Stimulated activated CD4-positive, alpha-beta T cell treated with anti-CD3 and anti-CD28 coated beads, Interleukin-2, amount 100 ng/mL, for 48 hours (primary cell): ENCODE data around the gene CHIC2.

Source experiments
- DNase-seq, 2 donors: peaks; one replicate each; pipeline ENCODE4 v3.0.0-alpha.2; 2020

Gene CHIC2

GRCh38 chr4:54092405-54093323 lies 28.3 kb upstream of the CHIC2 start:
- no peak for DNase-seq

DNA sequence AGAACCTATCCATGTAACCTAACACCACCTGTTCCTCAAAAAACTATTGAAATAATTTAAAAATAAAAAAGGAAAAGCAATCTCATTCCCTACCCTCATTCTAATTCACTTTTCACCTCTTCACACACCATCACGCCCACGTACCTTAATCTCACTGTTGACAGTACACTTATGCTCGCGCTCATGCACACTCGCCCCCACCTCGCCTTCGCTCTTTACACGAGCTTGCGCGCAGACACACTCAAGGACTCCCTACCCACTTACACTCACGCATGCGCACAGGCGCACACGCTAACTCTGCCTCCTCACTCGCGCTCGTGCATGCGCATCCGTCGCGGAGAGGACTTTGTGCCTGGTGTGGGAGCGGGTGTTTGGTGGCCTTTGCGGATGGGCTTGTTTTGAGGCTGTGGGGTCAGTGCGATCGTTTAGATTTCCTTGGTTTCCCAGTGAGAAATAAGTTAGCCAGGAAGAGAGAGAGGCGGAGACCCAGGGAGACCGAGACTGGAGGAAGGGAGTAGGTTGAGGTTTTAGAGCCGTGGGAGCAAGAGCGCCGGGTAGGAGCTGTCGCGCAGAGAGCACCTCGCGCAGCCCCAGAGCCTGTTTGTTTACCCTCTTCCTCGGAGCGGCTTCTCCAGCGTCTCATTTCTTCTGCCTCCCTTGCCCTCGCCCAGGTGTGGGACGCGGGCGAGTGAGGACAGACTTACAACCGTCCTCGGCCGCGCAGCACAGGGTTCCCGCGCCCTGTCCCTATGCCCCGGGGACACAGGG lies 27.4 kb upstream of the CHIC2 start:
- peak; percentile 59 to 62 for DNase-seq

GRCh38 chr4:54090804-54091623 lies 26.6 kb upstream of the CHIC2 start:
- no peak for DNase-seq

DNA sequence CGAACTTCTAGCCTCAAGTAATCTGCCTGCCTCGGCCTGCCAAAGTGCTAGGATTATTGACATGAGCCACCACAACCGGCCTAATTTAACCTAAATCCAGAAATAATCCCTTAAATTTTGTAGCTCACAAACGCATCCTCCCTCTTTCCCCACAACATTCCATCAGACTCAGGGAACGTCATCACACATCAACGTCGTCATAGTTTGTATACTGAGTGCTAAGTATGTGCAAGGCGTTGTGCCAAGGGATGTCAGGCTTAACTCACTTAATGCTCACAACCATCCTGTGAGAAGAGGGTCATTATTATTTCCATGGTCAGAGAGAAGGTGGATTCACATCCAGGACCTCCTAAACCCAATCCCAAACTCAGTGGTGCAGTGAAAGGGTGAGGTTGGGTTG lies 26.0 kb upstream of the CHIC2 start:
- no peak for DNase-seq

GRCh38 chr4:54089875-54090274 lies 25.5 kb upstream of the CHIC2 start:
- DNase-seq: no peak

DNA sequence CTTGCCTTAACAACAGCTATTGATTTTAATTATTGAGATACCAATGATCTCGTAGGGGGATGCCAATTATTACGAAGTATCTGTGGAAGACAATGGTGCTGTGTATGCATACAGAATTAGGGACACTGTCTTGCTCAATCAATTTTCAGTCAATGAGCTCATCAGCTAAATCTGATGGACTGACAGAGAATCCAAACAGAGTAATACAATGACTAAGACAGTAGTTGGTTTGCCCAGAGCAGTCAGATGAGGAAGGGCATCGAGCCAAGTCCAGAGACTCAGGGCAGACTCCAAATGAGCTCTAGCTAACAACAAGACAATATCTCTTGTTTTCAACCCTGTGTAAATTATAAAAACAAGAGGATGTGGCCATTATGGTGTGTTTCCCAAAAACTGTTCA lies 20.9 kb upstream of the CHIC2 start:
- no peak for DNase-seq

DNA sequence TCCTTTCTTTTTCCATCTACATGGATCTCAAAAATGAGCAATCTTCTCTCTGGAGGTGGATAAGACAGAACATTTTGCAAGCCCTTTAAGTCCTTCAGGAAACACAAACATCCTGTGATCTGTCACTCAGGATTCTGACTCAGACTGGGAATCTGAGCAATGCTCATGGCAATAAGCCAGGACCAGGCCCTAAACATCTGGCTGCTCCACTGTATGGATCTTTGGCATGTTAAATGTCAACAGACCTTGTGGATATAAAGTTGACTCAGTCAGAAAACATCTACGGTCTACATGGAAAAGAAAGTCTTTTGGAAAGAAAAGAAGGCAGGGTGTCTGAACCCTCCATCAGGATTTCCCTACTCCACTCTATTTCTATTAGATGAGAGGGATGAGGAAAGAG lies 17.8 kb upstream of the CHIC2 start:
- DNase-seq: no peak

DNA sequence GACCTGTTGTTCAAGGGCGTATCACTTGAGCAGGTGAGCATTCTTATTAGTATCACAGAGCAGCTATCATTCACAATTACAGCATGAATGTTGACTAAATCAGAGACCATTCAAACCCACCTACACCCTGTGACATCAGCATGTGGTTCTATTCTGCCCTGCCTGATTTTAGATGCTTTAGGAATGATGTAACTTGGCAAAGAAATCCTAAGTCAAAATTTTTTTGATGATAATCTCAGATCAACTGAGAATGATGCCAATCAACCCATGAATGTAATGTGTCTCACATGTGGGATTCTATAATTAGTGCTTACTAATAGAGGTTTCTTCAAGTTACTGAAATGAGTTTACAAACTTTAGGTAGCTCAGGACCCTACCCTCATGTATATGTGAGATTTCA lies 13.4 kb upstream of the CHIC2 start:
- DNase-seq: no peak

DNA sequence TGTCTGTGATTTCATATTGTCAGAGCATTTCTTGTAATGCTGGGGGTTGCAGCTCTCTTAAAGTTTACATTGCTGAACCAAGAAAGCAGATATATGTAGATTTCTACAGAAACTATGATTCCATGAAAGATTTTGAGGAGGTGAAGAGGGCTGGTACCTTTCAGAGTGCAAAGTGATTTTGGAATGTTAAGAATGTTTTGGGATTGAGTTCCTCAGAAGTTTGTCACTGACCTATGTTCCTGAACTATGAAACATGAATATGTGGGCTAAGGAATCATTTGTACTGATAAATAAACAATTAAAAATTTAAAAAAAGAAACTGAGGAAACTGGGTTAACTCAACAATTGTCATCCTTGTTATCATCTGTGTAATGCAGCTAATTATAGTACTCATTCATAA lies 12.3 kb upstream of the CHIC2 start:
- no peak for DNase-seq

DNA sequence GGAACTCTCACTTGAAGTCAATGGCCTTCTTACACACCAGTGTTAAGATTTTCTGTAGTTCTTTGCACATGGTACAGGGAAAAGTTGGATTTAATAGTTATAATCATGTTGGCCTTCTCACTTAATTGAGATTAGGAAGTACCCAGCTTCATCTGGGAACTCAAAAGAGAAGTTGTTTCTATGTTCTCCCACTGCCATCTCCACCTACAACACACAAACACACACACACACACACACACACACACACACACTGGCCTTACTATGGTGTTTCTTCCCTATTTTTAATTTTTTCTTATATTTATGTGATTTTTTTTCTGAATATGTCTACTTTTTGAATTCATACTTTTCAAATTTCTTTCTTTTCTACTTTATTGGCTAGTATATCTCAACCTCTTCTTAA lies 10.0 kb upstream of the CHIC2 start:
- no peak for DNase-seq

DNA sequence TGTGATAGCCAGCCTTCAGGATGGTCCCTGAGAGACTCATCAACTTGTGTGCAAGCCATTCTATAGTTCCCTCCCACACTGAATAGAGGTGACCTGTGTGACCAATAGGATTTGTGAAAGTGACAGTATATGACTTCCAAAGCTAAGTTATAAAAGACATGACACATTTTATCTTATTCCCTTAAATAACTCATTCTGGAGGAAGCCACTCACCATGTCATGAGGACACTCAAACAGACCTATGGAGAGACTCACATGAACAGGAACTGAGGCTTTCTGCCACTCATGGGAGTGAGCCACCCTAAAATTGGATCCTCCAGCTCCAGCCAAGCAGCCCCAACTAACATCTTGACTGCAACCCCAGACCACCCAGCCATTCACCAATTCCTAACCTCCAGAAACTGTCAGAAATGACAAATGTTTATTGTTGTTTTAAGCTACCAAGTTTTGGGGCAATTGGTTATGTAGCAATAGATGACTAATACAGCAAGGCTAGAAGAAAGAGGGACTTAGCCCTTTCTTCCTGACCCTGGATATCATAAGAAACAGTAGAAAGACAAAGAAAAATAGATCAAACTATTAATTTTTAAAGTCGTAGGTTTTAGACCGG lies 9.0 kb upstream of the CHIC2 start:
- DNase-seq: no peak

- DNase-seq: no peak
These were observed 2.8 kb upstream of the CHIC2 start for GRCh38 chr4:54067166-54067565.

DNA sequence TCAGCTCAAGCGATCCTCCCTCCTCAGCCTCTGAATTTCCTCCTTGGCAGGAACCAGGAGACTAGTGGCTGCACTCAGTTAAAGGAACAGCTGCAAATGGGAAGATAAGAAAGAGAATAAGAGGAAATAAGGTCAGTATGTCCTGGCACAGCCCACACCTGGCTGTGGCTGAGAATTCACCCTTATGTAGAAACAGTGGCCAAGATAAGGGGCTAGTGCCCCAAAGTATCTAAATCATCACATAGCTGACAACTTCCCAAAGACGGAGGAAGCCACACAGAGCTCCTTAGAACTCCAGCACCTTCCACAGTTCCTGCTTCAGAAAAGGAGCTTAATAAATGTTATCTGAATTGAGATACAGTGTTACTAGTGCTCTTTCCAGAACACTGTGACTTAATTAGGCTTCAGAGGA lies 2.3 kb upstream of the CHIC2 start:
- DNase-seq: no peak

GRCh38 chr4:54066088-54066415 lies 1.6 kb upstream of the CHIC2 start:
- no peak for DNase-seq

GRCh38 chr4:54065282-54066087 lies 1.1 kb upstream of the CHIC2 start:
- no peak for DNase-seq

DNA sequence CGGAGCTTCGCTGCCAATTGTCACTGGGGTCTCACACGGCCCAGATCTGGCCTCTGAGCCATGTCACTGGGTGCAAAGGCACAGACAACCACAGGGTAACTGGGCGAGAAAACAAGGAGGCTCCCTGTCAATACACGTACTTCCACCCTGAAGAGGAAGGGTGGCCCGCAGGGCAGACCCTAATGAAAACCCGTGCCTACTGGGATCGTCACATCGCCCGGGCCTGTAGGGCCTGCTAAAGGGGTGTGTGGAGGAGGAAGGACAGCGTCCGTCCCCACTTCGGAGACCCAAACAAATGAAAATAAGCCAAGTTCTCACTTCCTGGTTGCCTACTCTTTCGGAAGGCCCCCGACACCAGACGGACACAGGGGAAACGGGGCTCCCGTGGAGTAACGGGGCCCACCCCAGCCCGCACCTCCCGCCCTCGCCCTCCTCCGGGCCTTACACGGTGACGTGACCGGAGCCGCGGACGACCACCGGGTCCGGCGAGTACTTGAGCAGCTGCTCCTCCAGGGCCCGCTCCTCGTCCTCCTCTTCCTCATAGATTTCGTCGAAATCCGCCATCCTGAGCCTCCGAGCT lies 578 bp downstream of the CHIC2 start:
- peak; percentile 9 to 11 for DNase-seq

DNA sequence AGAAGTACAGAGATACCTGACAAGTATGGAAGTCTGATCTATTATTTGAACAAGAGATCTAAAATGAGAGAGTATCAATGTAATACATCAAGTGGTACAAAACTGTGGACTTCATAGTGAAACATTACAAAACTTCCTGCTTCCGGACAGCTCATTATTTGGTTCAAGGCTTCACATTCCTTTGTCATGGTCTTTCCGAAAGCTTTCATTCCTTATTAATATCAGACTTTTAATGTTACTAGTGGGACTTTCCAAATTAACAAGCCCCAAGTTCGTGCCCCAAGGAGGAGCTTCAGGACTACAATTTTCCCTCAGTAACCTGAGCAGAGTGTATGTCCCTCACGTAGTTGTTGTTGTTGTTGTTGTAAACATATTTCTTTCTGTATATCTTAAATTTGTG lies 1.2 kb downstream of the CHIC2 start:
- DNase-seq: peak in 1 of 2 donors; percentile 9

- no peak for DNase-seq
These were observed 2.0 kb downstream of the CHIC2 start for GRCh38 chr4:54062392-54062791.

GRCh38 chr4:54061873-54062272 lies 2.5 kb downstream of the CHIC2 start:
- DNase-seq: no peak

- DNase-seq: no peak
These were observed 3.3 kb downstream of the CHIC2 start for GRCh38 chr4:54061067-54061466.

- DNase-seq: no peak
These were observed 4.3 kb downstream of the CHIC2 start for GRCh38 chr4:54060116-54060515.

- no peak for DNase-seq
These were observed 6.2 kb downstream of the CHIC2 start for GRCh38 chr4:54058171-54058570.
